A549 (cell line): ENCODE data around the gene PXYLP1. TPM values are rescaled to one million over a fixed set of nuclear protein-coding genes. Genes with fewer than 3 reads are reported as not detected.

Experiments
- ATAC-seq, 2 experiments: fragments of 200-7000 bp in 1 of 2; fragments of >200 bp in 1 of 2; cut with Nextera tagmentation in 1 of 2; cut with Tn5 transposase in 1 of 2; 3 replicates each; pipeline versions ENCODE4 v1.8.0 to v1.9.1; 2018 to 2020; ENCODE audit warnings: mild to moderate bottlenecking in 1 of 2, moderate library complexity in 1 of 2
- CTCF ChIA-PET: fragments of 300-600 bp; sonication (Branson Sonifier 250); formaldehyde crosslinking; extraction: SDS; loops from one replicate; lab custom pipeline; 2021; ENCODE audit warnings: antibody characterized with exemption, inconsistent platforms; lab: Yijun Ruan, JAX
- POLR2A ChIA-PET: fragments of 350-600 bp; formaldehyde crosslinking; extraction: SDS; loops from one replicate; lab custom pipeline; 2021; ENCODE audit warnings: antibody characterized with exemption, inconsistent platforms; lab: Yijun Ruan, JAX
- DNase-seq, 2 experiments: peaks; one replicate each; pipeline versions ENCODE4 v3.0.0 to v3.0.0-alpha.2; 2011 to 2016; ENCODE audit warnings: low read depth in 1 of 2, low spot score in 1 of 2
- FAIRE-seq: peaks from 2 replicates; lab custom pipeline; 2011; peaks lifted over from hg19 to GRCh38; lab: Jason Lieb, UNC
- H3K27ac ChIP-seq, 2 experiments: fragments of >200 bp; sonication (Bioruptor Twin); formaldehyde crosslinking; 3 replicates each; pipeline ENCODE4 v1.5.1; 2016 to 2017
- H3K4me1 ChIP-seq: fragments of >200 bp; sonication (Bioruptor Twin); formaldehyde crosslinking; 3 replicates; pipeline ENCODE4 v1.6.1; 2016
- H3K4me2 ChIP-seq: fragments of >200 bp; sonication (Bioruptor Twin); formaldehyde crosslinking; 3 replicates; pipeline ENCODE4 v1.6.1; 2016
- H3K4me3 ChIP-seq: fragments of >200 bp; sonication (Bioruptor Twin); formaldehyde crosslinking; 3 replicates; pipeline ENCODE4 v1.5.1; 2016
- H3K9me3 ChIP-seq: fragments of >200 bp; sonication (Bioruptor Twin); formaldehyde crosslinking; 3 replicates; pipeline ENCODE4 v1.6.1; 2016
- CBX2 ChIP-seq: fragments of 200-600 bp; sonication (generic); IDR thresholded peaks from 2 replicates; pipeline ENCODE4 v1.6.1; 2016; ENCODE audit warnings: low read depth, mild to moderate bottlenecking, borderline replicate concordance
- CBX8 ChIP-seq: fragments of 200-600 bp; sonication (generic); IDR thresholded peaks from 2 replicates; pipeline ENCODE4 v1.6.1; 2016
- CEBPB ChIP-seq, 2 experiments: fragments of >200 bp in 1 of 2; sonication (Bioruptor Twin) in 1 of 2; formaldehyde crosslinking in 1 of 2; IDR thresholded peaks; 2 replicates each; pipeline ENCODE4 v1.6.1; 2012 to 2016
- CHD2 ChIP-seq: fragments of 150-350 bp; IDR thresholded peaks from 2 replicates; pipeline ENCODE4 v1.6.1; 2014; ENCODE audit warnings: low read length; ENCODE audit not compliant: partially characterized antibody
- EHF ChIP-seq: fragments of 250-450 bp; sonication (Bioruptor Pico); IDR thresholded peaks from 2 replicates; pipeline ENCODE4 v1.5.0; 2020; ENCODE audit warnings: mild to moderate bottlenecking
- EP300 ChIP-seq, 2 experiments: fragments of >200 bp; sonication (Bioruptor Twin); formaldehyde crosslinking; IDR thresholded peaks; 2 replicates in 1 of 2; 3 replicates in 1 of 2; pipeline ENCODE4 v1.6.1; 2016 to 2017
- FOSB ChIP-seq: fragments of 250-450 bp; sonication (Bioruptor Pico); IDR thresholded peaks from 2 replicates; pipeline ENCODE4 v1.5.0; 2020; ENCODE audit warnings: mild to moderate bottlenecking, moderate library complexity
- FOSL2 ChIP-seq, 2 experiments: fragments of 450-650 bp in 1 of 2; fragments of >200 bp in 1 of 2; sonication (Bioruptor Twin) in 1 of 2; formaldehyde crosslinking; IDR thresholded peaks; 2 replicates each; pipeline versions ENCODE4 v1.5.0 to v1.6.1; 2016 to 2020; ENCODE audit warnings: mild to moderate bottlenecking in 1 of 2, moderate library complexity in 1 of 2
- GATA3 ChIP-seq: IDR thresholded peaks from 2 replicates; pipeline ENCODE4 v1.6.1; 2012; ENCODE audit warnings: borderline replicate concordance
- HES2 ChIP-seq: fragments of >200 bp; sonication (Bioruptor Twin); formaldehyde crosslinking; IDR thresholded peaks from 2 replicates; pipeline ENCODE4 v1.6.1; 2016
- HEYL ChIP-seq: fragments of 250-450 bp; sonication (Bioruptor Pico); IDR thresholded peaks from 2 replicates; pipeline ENCODE4 v1.8.0; 2021; ENCODE audit warnings: mild to moderate bottlenecking, moderate library complexity
- HMGXB4 ChIP-seq: fragments of 250-450 bp; sonication (Bioruptor Pico); IDR thresholded peaks from 2 replicates; pipeline ENCODE4 v1.5.0; 2021; ENCODE audit warnings: mild to moderate bottlenecking, moderate library complexity, borderline replicate concordance
- JUN ChIP-seq, 2 experiments: fragments of >200 bp; sonication (Bioruptor Twin); formaldehyde crosslinking; IDR thresholded peaks; 2 replicates in 1 of 2; 3 replicates in 1 of 2; pipeline ENCODE4 v1.6.1; 2016 to 2017
- KDM1A ChIP-seq: fragments of 200-600 bp; sonication (generic); IDR thresholded peaks from 2 replicates; pipeline ENCODE4 v1.6.1; 2016; ENCODE audit warnings: low read depth, mild to moderate bottlenecking
- MAFK ChIP-seq: fragments of 450-650 bp; IDR thresholded peaks from 2 replicates; pipeline ENCODE4 v1.6.1; 2014; ENCODE audit not compliant: partially characterized antibody
- NFE2L2 ChIP-seq: fragments of 150-350 bp; conservative IDR thresholded peaks from 2 replicates; pipeline ENCODE4 v1.6.1; 2014; ENCODE audit warnings: low read length
- NR3C1 ChIP-seq: fragments of >200 bp; sonication (Bioruptor Twin); formaldehyde crosslinking; IDR thresholded peaks from 3 replicates; pipeline ENCODE4 v1.6.1; 2017
- PHF8 ChIP-seq: fragments of 200-600 bp; sonication (generic); IDR thresholded peaks from 2 replicates; pipeline ENCODE4 v1.6.1; 2016; ENCODE audit warnings: low read depth, mild to moderate bottlenecking, antibody characterized with exemption, moderate library complexity, borderline replicate concordance
- POLR2A ChIP-seq: IDR thresholded peaks from 2 replicates; pipeline ENCODE4 v1.6.1; 2012; ENCODE audit warnings: mild to moderate bottlenecking, low read length
- POLR2AphosphoS2 ChIP-seq: conservative IDR thresholded peaks from 2 replicates; pipeline ENCODE4 v1.6.1; 2012; ENCODE audit warnings: low read length, improper control_type of control experiment, inconsistent platforms
- RARB ChIP-seq: fragments of 250-450 bp; sonication (Bioruptor Pico); IDR thresholded peaks from 2 replicates; pipeline ENCODE4 v1.8.0; 2021; ENCODE audit warnings: mild to moderate bottlenecking, moderate library complexity
- RCOR1 ChIP-seq: fragments of 150-350 bp; IDR thresholded peaks from 2 replicates; pipeline ENCODE4 v1.6.1; 2014; ENCODE audit warnings: antibody characterized with exemption, low read length, low read depth
- RFX5 ChIP-seq: fragments of 450-650 bp; IDR thresholded peaks from 2 replicates; pipeline ENCODE4 v1.7.1; 2014; ENCODE audit warnings: antibody characterized with exemption, mild to moderate bottlenecking, moderate library complexity
- USF2 ChIP-seq: fragments of 450-650 bp; IDR thresholded peaks from 2 replicates; pipeline ENCODE4 v1.6.1; 2014; ENCODE audit warnings: antibody characterized with exemption
- ZC3H11A ChIP-seq: fragments of 450-650 bp; IDR thresholded peaks from 2 replicates; pipeline ENCODE4 v1.6.1; 2014; ENCODE audit warnings: antibody characterized with exemption, mild to moderate bottlenecking
- ZFP36 ChIP-seq: fragments of 450-650 bp; IDR thresholded peaks from 2 replicates; pipeline ENCODE4 v1.6.1; 2014; ENCODE audit warnings: borderline replicate concordance; ENCODE audit not compliant: partially characterized antibody
- WGBS: methylation state at CpG from one replicate; pipeline ENCODE4 v1.1.6; 2017; ENCODE audit errors: missing lambda C conversion rate; 5-methylcytosine and 5-hydroxymethylcytosine counted together
- polyA plus RNA-seq, 4 experiments: library from polyadenylated mRNA; depleted of rRNA in 3 of 4; stranded (reverse); fragments of >200 nt; fragmentation: RNase III in 1 of 4; extraction: RNeasy Plus Mini Kit Qiagen cat#74134 plus additional on column Dnase treatment in 1 of 4; gene quantifications; 2 replicates in 3 of 4; 3 replicates in 1 of 4; pipeline ENCODE4 v1.2.3, GENCODE V29; 2011 to 2017
- TF ChIP-seq, protein P1 (sequence below): fragments of 250-450 bp; sonication (Bioruptor Pico); IDR thresholded peaks from 2 replicates; pipeline ENCODE4 v1.5.0; 2020; ENCODE audit warnings: low read depth, mild to moderate bottlenecking, moderate library complexity
- TF ChIP-seq, protein P2 (sequence below): fragments of 150-350 bp; IDR thresholded peaks from 2 replicates; pipeline ENCODE4 v1.6.1; 2014; ENCODE audit warnings: low read depth, mild to moderate bottlenecking, low read length

The PXYLP1 gene
- polyA plus RNA-seq, 2 of the 4 experiments (the other 2 are of a cell fraction) = 8.0 to 11.7 TPM

DNA sequence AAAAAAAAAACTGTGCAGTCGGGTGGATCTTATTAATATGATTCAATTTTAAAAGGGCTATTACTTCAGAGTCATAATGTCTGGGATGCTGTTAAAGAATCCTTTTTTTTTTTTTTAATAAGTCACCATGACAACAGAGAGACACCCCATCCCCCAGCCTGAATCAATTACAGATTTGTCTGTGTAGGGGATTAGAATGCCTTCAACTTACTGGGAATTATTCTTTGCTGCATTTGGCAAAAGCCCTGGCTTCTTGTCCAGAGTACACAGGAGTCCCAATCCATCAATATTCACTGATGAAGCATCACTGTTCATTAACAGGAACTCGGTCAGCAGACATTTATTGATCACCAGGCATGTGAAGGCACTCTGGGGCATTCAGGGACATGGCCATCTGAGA lies 12.7 kb upstream of the PXYLP1 start (continued):
- TF ChIP-seq GATA3 (no peak), KDM1A (no peak), HES2 (no peak), PHF8 (no peak)

- POLR2A ChIA-PET = interaction anchor here (2.0 kb wide), 1 partner anchor 8 kb away, joined by 5 read pairs; the partner anchor contains the start of gene PXYLP1
- no peak for FAIRE-seq
Measured at GRCh38 chr3:141223673-141224166, 7.9 kb upstream of the PXYLP1 start.

GRCh38 chr3:141225939-141226338 lies 5.7 kb upstream of the PXYLP1 start:
- TF ChIP-seq RARB (CRISPR knock-in tag) = no peak
- no peak for TF ChIP-seq CHD2
- no peak for TF ChIP-seq NR3C1
- TF ChIP-seq HES2 = no peak
- TF ChIP-seq CEBPB (IDR thresholded peaks at IDR 0.05) = no peak
- TF ChIP-seq, protein P1, sequence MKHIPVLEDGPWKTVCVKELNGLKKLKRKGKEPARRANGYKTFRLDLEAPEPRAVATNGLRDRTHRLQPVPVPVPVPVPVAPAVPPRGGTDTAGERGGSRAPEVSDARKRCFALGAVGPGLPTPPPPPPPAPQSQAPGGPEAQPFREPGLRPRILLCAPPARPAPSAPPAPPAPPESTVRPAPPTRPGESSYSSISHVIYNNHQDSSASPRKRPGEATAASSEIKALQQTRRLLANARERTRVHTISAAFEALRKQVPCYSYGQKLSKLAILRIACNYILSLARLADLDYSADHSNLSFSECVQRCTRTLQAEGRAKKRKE (CRISPR knock-in tag) = no peak
- TF ChIP-seq ZC3H11A = no peak
- TF ChIP-seq JUN (IDR thresholded peaks at IDR 0.05) = no peak
- no peak for TF ChIP-seq NFE2L2
- no peak for TF ChIP-seq EHF (CRISPR knock-in tag)
- Histone ChIP-seq H3K4me3 (no peak overlapping the region), H3K4me2 (no peak overlapping the region), H3K27ac (no peak overlapping the region), H3K9me3 (peaks cover 38% of the 10 kb centered on the region; the same call in 2 of the 3 replicates), H3K4me1 (peaks cover 17% of the 10 kb centered on the region; the same call in 2 of the 3 replicates)
- DNase-seq (no peak), ATAC-seq (no peak), FAIRE-seq (no peak)
- ChIA-PET CTCF (interaction anchor here (1.5 kb wide), 1 partner anchor 229 kb away, joined by 3 read pairs; no protein-coding TSS in a partner anchor), POLR2A (no interaction called here)

More at GRCh38 chr3:141223673-141224166, 7.9 kb upstream of the PXYLP1 start:
- ATAC-seq (no peak), DNase-seq (no peak)
- no peak overlapping the region for H3K4me2 ChIP-seq
- 22% methylated on average over 2 of the region's 2 CpGs for WGBS
- TF ChIP-seq MAFK = no peak
- no peak for TF ChIP-seq POLR2A
- TF ChIP-seq, all 56 proteins: peak for 0
- no peak overlapping the region for H3K4me3 ChIP-seq
- peaks cover 14% of the 10 kb centered on the region; the same call in 2 of the 3 replicates for H3K4me1 ChIP-seq
- no peak overlapping the region for H3K27ac ChIP-seq
- peaks cover 38% of the 10 kb centered on the region; the same call in 2 of the 3 replicates for H3K9me3 ChIP-seq
- CTCF ChIA-PET = no interaction called here

DNA sequence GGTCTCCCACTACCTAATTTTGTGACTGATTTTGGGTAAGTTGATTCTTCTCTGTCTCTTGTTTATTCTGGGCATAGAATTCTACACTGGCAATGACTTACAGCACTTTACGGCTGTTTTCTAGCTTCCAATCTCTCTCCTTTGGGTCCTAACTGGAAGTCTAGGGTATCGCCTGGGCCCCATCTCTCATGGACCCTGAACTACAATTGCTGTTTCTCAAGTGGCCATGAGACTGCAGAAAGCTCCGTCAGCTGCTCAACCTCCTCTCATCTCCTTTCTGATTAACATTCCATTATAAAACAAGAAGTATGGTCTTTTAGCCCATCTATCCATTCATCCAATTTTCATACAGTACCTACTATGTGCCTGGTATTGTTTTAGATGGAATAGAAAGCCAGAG lies 4.4 kb upstream of the PXYLP1 start:
- ChIA-PET POLR2A (no interaction called here), CTCF (interaction anchor here (1.1 kb wide), 1 partner anchor 34 kb away, joined by 3 read pairs; no protein-coding TSS in a partner anchor)
- Histone ChIP-seq H3K4me2 (no peak overlapping the region), H3K27ac (no peak overlapping the region), H3K9me3 (peaks cover 32% of the 10 kb centered on the region; the same call in 2 of the 3 replicates), H3K4me1 (peaks cover 21% of the 10 kb centered on the region; the same call in 2 of the 3 replicates), H3K4me3 (no peak overlapping the region)
- no peak for ATAC-seq
- WGBS = 85% methylated on average over 3 of the region's 3 CpGs
- DNase-seq = no peak
- no peak for FAIRE-seq
- no peak for TF ChIP-seq CBX2
- no peak for TF ChIP-seq HES2
- no peak for TF ChIP-seq POLR2AphosphoS2
- no peak for TF ChIP-seq USF2
- TF ChIP-seq ZFP36 = no peak
- TF ChIP-seq HEYL (CRISPR knock-in tag) = no peak
- no peak for TF ChIP-seq RCOR1
- no peak for TF ChIP-seq RFX5
- TF ChIP-seq, protein P2, sequence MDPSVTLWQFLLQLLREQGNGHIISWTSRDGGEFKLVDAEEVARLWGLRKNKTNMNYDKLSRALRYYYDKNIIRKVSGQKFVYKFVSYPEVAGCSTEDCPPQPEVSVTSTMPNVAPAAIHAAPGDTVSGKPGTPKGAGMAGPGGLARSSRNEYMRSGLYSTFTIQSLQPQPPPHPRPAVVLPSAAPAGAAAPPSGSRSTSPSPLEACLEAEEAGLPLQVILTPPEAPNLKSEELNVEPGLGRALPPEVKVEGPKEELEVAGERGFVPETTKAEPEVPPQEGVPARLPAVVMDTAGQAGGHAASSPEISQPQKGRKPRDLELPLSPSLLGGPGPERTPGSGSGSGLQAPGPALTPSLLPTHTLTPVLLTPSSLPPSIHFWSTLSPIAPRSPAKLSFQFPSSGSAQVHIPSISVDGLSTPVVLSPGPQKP = no peak
- TF ChIP-seq CBX8 = no peak
- no peak for TF ChIP-seq FOSL2 (IDR thresholded peaks at IDR 0.05)
- no peak for TF ChIP-seq FOSL2 (CRISPR knock-in tag; IDR thresholded peaks at IDR 0.05)
- no peak for TF ChIP-seq HMGXB4 (CRISPR knock-in tag)
- TF ChIP-seq FOSB (CRISPR knock-in tag) = no peak
- TF ChIP-seq EP300 (IDR thresholded peaks at IDR 0.05) = no peak
